Measurements from ENCODE around the gene ZRSR2. TPM values are rescaled to one million over a fixed set of nuclear protein-coding genes. Genes with fewer than 3 reads are reported as not detected.

Gene ZRSR2
- total and polyA plus RNA-seq, 10 of the 15 experiments (the other 5 are each of a cell fraction or from before 2014, with no cell fraction given) = 8.8 to 34.1 (median 15.6) TPM

GRCh38 chrX:15781961-15782699 is 8.2 kb upstream of the ZRSR2 start (continued):
- TF ChIP-seq SMAD5 (IDR thresholded peaks at IDR 0.05; ENCODE audit: low read depth) (no peak), GABPA (IDR thresholded peaks at IDR 0.05; ENCODE audit: low read depth) (peak; percentile 73), ZNF622 (IDR thresholded peaks at IDR 0.05) (no peak), MYB (IDR thresholded peaks at IDR 0.05; ENCODE audit: borderline replicate concordance, low read depth, low read length) (no peak), BRCA1 (IDR thresholded peaks at IDR 0.05; ENCODE audit: low read depth, low read length) (no peak), MLLT1 (IDR thresholded peaks at IDR 0.05) (no peak), TARDBP (IDR thresholded peaks at IDR 0.05; ENCODE audit: borderline replicate concordance) (no peak), BHLHE40 (IDR thresholded peaks at IDR 0.05; ENCODE audit: borderline replicate concordance in 1 of 2, low read depth in 2 of 2, low read length in 1 of 2) (no peak), ZBTB4 (CRISPR knock-in tag; IDR thresholded peaks at IDR 0.05) (no peak), ZNF24 (IDR thresholded peaks at IDR 0.05) (no peak), TCF7 (IDR thresholded peaks at IDR 0.05; ENCODE audit: borderline replicate concordance) (no peak), CTCF (IDR thresholded peaks at IDR 0.05 in 2 of 3, conservative IDR thresholded peaks at IDR 0.05 in 1 of 3; ENCODE audit: control insufficient read depth in 2 of 3, extremely low read depth in 1 of 3, insufficient read depth in 1 of 3, low read depth in 3 of 3, low read length in 3 of 3) (peak in 2 of 3 experiments; percentile 12 to 33; a peak in 2 of 6 replicates), USF1 (IDR thresholded peaks at IDR 0.05; ENCODE audit: borderline replicate concordance, extremely low read length, insufficient read depth, low read depth, low read length) (no peak), ZNF274 (IDR thresholded peaks at IDR 0.05; ENCODE audit: insufficient read depth, insufficient read length) (no peak), CBX3 (IDR thresholded peaks at IDR 0.05; ENCODE audit: borderline replicate concordance, low read depth) (no peak), CREB1 (IDR thresholded peaks at IDR 0.05; ENCODE audit: low read depth) (no peak), POLR2AphosphoS2 (IDR thresholded peaks at IDR 0.05; ENCODE audit: low read depth, low read length) (no peak), HDAC6 (IDR thresholded peaks at IDR 0.05; ENCODE audit: unreplicated experiment) (no peak)
